Measurements from ENCODE around the gene HOXD12.

HOXD12 gene

DNA sequence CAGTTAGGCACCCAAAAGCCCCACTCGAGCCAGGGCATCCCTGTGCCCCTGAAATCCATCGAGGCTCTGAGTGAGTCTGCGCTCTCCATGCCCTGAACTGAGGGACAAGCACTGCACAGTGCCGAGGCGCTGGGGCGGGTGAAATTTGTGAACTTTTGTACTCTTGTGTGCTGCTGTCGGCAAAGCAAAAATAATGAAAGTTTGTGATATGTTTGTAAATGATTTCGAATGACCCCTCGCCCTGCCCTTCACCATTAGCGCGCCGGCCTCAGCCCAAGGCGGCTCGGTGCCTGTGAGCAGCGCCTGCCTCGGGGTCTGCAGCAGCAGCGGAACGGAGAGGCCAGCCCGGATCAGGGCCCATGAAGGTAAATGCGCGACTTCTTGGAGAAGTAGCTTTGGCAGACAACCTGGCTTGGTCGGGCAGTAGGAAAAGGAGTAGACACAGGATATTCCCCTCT lies 49.9 kb downstream of the HOXD12 start:
- no peak for DNase-seq (ENCODE audit: low read depth)

- DNase-seq (ENCODE audit: low read depth): no peak
Measured at GRCh38 chr2:176149939-176150583, 50.5 kb downstream of the HOXD12 start.

- DNase-seq (ENCODE audit: low read depth): no peak
Measured at GRCh38 chr2:176150584-176151441, 51.2 kb downstream of the HOXD12 start.

- DNase-seq (ENCODE audit: low read depth): no peak
Measured at GRCh38 chr2:176151442-176152287, 52.1 kb downstream of the HOXD12 start, which contains the start of gene HOXD4. Gene HOXD4, plus strand, starts transcription at chr2:176151550. Its CDS starts 84 bp downstream, at chr2:176151634.

Data from activated T-helper 9 cell treated with anti-CD3 and anti-CD28 coated beads, Interleukin-2, amount 50 U/mL, for 16 hours (primary cell).